GM18907 (cell line): Measurements from ENCODE around the gene SMAD6.

ENCODE experiments used
- ATAC-seq: cut with Tn5 transposase; IDR thresholded peaks from one replicate; pipeline ENCODE4 v1.9.1; 2021; ENCODE audit warnings: mild to moderate bottlenecking, moderate library complexity; ENCODE audit not compliant: unreplicated experiment

Gene SMAD6

DNA sequence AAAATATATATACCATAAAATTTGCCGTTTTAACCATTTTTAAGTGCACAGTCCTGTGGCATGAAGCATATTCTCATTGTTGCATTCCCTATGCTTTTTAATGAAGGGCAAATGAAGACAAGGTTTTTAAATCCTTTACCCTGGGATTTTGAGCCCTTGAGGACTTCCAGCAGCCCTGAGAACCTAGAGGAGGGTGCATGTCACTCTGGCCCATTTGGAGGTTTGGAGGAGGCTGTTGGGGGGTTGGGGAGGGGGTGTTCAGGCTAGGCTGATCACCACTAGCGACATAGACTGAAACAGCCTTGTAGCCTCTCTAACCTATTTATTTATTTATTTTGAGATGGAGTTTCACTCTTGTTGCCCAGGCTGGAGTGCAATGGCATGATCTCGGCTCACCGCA lies 86.0 kb downstream of the SMAD6 start:
- no peak for ATAC-seq

DNA sequence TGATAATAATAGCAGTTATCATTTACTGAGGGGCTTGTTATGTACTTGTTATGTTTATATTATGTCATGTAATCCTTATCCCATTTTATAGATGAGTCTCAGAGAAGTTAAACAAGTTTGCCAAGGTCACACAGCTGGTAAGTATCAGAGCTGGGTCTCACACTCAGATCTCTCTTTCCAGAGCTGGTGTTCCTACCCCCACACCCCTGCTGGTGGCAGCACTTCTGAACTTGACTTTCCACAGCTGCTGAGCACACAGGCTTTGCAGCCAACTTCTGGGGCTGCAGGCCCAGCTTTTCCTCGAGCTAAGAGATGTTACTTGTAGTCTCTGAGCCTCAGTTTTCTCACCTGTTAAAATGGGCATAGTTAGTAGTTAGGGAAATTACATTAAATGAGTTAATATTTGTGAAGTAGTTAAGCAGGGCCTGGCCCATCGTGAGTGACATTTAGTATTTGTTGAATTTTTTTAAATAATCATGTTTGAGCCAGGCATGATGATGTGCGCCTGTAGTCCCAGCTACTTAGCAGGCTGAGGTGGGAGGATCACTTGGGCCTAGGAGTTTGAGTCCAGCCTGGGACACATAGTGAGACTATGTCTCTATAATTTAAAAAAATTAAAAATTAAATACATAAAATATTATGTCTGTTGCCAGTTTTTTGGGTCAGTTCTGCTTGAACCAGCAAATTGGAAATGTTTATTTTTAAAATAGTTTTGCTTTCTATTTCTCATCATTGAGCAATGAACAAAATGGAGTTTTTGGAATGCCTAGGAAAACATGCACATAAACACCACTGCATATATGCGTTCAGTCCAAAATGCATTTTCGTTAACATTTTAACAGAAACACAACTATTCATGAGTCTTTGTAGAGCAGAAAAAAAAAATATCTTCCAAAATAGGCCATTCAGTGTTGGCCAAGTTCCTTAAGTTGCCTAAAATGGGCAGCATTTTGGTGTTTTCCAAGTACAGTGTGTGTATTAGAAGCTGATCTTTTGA lies 87.3 kb downstream of the SMAD6 start:
- no peak for ATAC-seq

DNA sequence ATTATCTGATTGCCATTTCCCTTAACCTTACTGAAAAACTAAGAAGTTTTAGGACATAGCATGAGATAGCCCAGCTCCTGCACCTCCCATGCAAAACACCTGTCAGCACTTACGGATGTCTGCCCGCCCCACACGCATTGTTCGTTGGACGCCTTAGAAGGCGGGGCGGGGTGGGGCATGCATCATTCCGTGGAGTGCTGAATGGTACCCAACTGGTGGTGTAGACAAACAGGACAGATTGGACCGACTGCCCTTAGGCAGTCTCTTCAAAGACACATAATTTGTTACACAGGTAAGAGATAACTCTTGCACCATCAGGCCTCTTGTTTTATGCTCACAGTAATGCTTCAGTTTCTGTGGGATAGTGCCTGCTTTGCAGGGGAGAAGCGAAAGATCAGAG lies 93.8 kb downstream of the SMAD6 start:
- no peak for ATAC-seq

GRCh38 chr15:66796343-66796742 lies 94.3 kb downstream of the SMAD6 start:
- ATAC-seq: no peak

GRCh38 chr15:66797921-66798320 lies 95.9 kb downstream of the SMAD6 start:
- no peak for ATAC-seq

GRCh38 chr15:66798426-66799061 lies 96.5 kb downstream of the SMAD6 start:
- ATAC-seq: no peak

- ATAC-seq: no peak
Observed at GRCh38 chr15:66799242-66799641, 97.2 kb downstream of the SMAD6 start.

- no peak for ATAC-seq
Observed at GRCh38 chr15:66800584-66801235, 98.7 kb downstream of the SMAD6 start.

DNA sequence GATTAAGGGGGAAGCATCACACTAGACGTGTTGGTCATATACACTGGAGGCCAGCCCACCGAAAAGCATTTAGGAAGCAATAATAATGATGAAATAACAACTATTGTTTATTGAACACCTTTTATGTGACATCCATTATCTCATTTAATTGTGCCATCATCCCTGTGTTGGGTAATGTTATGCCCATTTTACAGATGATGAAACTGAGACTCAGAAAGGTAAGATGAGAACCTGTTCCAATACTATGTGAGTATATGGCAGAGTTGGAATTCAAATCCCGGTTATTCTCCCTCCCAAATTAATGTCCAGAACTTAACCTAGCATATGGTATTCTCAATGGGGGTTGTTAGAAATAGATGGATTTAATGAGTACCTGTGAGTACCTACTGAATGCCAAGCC lies 99.2 kb downstream of the SMAD6 start:
- no peak for ATAC-seq

DNA sequence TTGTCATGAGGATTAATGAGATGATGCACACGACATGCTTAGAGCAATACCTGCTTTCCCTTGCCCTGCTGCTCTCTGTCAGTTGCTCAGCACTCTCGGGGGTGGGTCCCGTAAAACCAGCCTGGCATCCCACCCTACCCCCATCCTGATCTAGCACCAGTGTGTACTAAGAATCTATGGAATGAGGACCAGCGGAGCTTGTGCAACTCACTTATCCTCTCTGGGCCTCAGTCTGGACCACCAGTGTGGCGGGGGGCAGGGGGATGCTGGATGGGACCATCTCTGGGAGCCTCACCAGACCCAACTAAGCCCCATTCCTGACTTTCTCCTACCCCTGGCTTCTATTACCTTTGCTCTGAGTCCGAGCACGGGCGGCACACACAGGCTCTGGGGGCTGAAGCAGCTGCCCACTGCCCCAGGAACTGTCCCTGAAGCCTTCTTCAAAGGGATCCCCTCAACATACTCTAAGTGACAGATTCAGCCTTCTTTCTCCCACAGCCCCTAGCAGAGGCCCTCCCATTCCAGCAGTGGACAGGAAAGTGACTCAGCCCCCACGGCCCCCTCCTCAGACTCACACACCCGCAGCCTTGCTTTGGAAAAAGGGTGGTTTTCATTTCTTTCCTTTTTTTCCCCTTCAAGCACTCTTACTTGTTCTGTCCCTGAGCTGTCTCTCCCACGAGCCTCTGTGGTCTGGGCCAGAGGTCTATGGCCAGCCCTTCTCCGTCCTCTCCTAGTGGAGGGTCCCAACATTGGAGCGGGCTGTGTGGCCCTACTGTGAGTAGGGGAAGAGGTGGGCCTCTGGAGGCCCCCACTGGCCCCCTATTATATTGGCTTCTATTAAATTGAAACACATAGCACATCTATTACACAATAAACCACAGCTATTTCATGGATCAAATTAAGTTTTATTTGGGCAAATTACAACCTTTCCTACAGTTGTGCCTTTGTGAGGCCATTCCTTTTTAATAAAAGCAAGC lies 100.3 kb downstream of the SMAD6 start:
- no peak for ATAC-seq

- no peak for ATAC-seq
Observed at GRCh38 chr15:66803182-66803729, 101.2 kb downstream of the SMAD6 start.

- no peak for ATAC-seq
Observed at GRCh38 chr15:66803749-66804148, 101.7 kb downstream of the SMAD6 start.

DNA sequence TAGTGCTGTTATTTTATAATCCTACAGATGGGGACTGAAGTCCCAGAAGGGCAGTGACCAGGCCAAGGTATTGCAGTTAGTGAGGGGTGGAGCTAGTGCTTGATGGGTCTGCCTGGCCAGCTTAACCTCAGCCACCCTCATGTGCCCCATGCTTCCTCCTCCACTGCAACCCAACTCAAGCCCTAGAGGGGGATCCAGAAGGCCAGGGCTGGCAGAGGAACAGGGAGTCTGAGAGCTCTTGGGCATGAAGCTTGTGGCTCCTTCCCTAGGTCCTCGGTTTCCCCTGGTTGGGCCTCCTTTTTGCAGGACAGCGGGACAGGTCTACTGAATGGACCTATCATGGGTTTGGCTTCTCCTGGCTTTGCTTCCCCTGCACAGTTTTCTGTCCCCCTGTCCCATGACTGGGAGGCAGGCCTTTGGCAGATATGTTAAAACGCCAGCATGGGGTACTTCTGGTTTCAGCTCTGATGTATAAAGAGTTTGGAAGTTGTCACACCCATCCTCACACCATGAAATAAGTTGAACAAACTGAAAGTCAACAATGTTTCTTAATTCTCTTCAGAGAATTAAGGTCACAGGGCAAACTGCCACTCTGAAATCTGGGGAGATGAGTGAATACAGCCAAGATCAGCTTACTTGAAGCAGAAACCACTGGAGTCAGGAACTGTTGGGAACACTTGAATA lies 103.3 kb downstream of the SMAD6 start:
- no peak for ATAC-seq

DNA sequence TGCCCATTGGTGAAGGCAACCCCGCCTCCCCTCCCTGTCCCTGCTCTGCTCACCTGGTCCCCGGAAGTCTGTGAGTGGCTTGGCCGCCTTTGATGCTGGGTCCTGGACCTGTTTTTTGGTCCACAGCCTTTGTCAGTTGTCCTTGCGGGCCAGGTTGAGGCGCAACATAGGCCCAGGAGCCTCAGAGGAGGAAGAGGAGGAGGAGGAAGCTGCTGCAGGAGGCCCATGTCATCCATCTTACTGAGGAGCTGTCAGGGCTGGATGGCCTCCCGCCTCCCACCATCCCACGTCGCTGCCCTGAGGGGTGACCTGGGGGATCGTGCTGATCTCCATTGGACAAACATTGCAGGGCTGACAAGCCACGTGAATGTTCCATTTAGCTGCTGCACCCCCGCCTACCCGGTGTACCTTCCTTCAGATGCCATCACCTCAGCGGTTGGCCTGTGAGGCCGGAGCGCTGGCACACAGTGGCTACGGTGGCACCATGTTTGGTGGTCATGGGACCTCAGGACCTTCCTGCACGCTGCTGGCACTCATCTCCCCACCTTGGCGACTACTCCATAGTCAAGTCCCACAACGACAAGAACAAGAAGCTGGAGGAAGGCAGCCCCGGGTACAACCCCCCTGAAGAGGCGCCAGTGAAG lies 106.3 kb downstream of the SMAD6 start:
- ATAC-seq: no peak

GRCh38 chr15:66809664-66810063 lies 107.6 kb downstream of the SMAD6 start:
- no peak for ATAC-seq

- ATAC-seq: no peak
Observed at GRCh38 chr15:66815318-66815717, 113.3 kb downstream of the SMAD6 start.

GRCh38 chr15:66816201-66816600 lies 114.2 kb downstream of the SMAD6 start:
- ATAC-seq: no peak

DNA sequence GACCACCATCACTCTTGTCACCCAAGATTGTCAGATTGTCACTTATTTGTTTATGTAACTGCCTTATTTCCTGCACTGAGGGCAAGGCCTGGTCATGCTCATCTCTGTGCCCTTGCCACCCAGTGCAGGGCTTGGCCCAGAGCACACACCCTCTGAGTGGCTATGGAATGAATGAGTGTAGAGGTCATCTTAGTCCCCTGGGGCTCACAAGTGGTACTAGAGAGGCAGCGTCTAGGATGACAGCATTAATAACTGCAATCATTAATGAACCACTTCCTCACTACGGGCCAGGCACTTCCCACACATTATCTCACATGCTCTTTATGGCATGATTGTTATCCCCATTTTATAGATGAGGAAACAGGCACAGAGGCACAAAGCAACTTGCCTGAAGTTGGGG lies 117.0 kb downstream of the SMAD6 start:
- ATAC-seq: peak; percentile 92
